GM11168 (cell line): Measurements from ENCODE around the gene KHSRP.
"Not testable (repeated sequence)": the region's sequence is repeated elsewhere in the genome, so short reads cannot be mapped to it uniquely, and the experiment has no call there.

ENCODE experiments used
- in situ Hi-C: fragments of 300-500 bp; cut with MboI; formaldehyde crosslinking; loops from one replicate; pipeline ENCODE4 v1.12.0; 2022; ENCODE audit warnings: low sequenced_read_pairs; ENCODE audit not compliant: unreplicated experiment

The KHSRP gene

DNA sequence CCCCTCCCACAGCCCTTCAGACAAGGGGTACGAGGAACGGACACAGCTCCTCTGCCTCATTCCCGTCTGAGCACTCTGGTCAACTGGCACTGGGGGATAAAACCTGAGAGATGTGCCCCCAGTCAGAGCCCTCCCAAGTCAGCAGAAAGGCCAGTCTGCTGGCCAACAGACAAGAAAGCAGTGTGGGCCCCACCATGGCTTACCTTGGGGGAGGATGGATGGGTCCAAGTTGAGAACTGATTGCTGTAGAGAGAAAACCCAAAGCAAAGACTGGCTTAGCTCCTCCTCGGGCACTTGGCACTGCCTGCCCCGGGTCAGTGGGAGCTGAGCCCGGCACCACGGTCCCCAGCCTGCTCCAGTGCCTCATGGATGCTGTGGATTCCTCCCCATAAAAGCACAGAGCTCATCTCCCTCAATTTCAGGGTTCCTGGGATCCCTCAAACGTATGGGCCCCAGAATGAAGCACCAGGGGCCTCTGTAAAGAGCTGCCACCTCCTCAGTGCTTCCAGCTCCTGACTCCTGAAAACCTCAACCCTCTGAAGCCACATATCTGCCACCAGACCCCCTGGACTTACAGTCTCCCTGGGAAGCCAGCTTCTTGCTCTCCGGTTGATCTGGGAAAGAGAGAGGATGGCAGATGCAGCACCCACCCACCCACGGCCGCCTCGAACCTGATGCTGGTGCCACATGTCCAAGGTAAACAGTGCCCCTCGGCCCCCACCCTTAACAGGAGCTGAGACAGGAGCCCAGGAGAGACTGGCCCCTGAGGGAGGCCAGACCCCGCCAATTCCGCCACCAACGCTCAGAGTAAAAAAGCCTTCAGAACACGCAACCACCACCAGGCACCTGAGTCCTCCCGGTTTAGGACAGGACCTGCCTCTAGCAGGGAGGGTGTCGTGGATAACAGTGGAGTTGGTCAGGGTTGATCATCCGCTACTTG is 3.3 kb downstream of the KHSRP start:
- in situ Hi-C loops = no loop called here

DNA sequence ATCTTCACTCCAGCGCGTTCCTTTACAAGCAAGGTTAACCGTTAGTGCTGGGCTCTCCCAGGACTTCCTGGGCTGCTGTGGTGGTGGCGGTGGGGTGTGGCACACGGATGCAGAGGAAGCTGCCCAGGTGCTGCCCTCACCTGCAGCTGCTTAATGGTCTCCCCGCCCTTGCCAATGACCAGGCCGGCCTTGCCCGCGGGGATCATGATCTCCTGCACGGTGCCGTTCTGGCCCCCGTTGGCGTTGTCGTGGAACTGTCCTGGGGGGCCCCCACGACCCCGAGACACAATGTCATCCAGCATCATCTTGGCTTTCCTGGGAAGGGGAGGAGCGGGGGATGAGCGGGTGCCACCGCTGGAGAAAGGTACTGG is 6.1 kb downstream of the KHSRP start:
- in situ Hi-C loops = no loop called here

DNA sequence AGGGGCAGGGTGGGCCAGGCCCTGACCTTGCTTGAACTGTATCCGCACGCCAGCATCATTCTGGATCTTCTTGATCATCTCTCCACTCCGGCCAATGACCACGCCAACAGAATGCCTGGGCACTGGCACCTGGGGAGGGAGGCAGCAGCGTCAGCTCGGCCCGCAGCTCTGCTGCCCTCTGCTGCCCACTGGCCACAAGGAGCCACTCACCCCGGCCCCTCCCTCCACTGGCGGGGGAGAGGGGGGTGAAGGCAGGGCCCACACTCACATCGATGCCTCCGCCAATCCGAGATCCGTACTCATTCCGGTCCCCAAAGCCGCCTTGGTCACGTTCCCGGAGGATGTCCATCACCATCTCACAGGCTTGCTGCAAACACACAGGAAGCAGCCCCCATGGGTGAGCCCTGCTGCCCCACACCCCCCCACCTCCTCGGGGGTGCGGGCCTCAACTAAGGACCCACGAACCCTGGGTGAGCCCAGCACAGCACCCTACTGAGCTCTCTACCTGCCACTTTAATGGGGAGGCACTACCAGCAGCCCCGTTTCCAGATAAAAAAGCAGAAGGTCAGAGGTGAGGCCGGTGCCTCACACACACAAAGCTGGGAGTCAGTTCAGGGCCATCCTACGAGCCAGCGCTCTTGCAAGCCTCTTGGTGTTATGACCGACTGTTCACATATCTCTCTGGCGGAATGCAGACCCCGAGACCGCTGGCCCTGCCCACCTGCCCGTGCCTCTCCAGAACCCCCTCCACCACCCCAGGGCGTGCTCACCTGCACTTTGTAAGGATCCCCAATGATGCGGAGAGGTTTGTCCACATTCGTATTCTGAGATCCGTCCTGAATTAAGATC is 6.7 kb downstream of the KHSRP start:
- in situ Hi-C loops = no loop called here

DNA sequence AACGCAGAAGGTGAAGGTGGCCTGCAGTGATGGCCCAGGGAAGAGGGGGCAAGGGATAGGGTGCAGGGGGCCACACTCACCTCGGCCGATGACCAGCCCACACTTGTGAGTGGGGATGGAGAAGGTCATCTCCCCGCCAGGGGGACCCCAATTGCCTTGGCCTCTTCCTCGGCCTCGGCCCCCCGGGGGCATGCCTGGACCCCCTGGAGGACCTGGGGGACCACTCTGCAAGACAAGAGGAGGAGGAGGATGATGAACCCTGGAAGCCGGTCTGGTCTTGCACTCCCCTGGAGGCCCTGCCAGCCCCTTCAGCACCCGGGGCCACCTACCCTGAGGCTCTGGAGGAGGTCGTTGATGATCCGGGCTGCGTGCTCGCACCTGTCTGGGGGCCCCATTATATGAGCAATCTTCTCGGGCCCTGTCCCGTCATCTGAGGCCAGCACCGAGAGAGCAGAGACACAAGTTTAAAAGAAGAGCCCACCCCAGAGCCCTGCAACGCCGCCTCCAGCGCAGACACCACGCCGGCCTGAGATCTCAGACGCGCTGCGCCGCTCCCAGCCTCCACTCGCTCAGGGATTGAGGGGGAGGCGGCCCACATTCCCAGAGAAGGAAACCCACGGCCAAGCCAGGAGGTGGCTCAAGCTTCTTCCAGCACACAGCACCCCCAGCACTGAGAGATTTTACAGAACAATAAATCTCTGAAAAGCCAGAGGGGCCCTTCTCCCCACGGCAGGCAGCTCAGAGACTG is 7.8 kb downstream of the KHSRP start:
- in situ Hi-C loops = no loop called here

DNA sequence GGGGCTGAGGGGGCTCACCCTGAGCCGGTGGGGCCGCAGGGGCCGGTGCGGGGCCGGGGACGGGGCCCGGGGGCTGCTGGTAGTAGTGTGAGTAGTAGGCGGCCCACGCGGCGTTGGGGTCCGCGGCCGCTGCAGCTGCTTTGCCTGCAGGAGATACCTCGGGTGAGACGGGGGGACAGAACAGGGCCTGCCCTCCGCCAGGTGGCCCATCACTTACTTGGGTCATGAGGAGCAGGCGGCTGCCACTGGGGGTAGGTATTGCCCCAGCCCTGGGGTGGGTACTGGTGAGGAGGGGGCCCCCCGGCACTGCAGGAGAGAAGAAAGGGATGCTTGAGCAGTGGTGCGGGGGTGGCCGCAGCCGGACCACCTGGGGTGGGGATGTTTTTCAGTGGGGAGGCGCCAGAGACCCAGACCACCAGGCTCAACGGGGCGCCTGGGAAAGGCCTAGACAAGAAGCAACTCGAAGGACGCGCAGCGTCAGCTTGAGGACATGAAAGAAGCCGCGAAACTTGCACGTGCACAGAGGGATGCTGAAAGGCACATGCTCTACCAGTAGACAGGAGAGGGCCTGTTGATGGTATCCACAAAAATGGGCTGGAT is 8.9 kb downstream of the KHSRP start:
- in situ Hi-C loops = no loop called here

DNA sequence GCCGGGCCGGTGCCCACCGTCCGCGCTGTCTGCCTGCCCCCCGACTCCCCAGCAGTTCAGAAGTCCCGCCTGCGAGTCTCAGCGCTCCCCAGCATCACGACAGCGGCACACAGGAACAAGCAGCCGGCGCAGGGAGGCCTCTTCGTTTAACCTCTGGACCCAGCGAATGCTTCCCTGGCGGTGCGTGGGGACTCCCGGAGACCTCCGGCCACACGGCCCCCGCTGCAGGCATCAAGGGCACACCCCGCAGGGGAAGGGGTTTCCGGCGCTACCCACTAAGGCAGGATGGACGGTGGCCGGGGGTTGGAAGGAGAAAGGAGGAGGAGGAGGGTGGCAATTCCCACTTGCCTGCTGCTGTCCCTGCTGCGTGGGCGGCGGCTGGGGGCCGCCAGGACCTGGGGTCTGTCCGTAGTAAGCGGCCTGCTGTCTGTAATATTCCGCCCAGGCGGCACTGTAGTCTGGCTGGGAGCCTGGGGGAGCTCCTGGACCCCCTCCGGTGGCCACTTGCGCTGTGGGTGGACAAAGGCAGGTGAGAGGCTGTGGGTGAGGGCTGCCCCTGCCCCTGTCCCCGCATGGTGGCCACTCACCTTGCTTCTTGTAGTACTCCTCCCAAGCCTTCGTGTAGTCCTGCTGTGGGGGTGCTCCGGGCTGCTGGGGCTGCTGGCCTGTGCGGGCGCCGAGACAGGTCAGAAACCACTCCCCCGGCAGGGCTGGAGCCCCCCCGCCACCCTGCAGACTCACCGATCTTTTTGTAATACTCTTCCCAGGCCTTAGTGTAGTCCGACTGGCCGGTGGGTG is 9.6 kb downstream of the KHSRP start:
- in situ Hi-C loops = no loop called here

DNA sequence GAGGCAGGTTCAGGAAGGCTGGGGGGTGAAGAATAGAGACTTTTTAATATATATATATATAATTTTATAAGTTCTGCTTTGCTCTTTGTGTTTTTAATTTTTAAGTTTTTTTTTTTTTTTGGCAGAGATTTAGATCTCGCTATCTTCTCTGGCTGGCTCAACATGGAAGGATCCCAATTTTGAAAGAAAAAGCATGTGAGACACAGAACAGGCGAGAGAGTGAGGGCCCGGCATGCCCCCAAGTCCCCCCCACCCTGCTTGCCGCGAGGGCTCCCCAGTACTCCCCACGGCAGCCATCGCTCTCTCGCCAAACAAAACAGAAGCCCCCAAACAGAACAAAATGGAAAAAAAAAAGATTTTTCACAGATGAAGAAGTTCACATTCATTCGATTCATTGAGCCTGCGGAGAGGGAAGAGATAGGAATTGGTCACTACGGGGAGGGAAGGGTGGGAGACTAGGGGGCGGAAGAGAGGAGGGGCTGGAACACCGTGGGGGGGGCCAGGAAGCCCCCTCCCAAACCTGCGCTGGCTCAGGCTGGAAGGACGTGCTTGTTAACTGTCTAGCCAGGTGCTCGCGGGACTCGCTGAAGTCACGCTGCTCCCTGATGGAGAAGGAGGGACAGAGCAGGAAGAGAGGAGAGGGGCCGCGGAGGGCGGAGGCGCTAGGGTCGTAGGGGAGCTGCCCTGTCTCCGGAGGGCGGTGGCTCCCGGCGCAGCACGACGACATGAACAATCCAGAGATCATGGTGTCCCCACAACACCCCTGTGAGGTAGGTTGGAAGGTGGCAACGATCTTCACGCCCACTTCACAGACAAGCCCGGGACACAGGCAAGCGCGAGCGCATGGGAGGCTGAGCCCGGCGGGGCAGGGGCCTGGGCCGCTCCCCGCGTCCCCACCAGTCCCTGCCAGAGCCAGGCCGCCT is 10.6 kb downstream of the KHSRP start:
- in situ Hi-C loops = no loop called here

DNA sequence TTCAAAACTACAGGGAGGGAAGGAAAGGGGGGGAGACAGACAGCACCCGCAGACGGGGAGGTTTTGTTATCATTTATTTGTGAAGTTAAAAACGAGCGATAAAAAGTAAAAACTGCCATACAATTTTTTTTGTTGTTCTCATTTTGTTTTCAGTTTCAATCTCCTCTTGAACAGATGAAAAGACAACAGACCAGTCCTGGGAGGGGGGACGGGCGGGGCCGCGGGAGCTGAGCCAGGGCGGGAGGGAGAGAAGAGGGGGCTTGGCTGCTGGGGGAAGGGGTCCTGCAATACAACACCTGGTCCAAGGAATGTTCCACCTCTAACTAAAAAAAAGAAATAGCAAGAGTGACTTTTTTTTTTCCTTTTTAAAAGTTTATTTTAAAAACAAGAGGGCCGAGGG is 11.3 kb downstream of the KHSRP start:
- in situ Hi-C loops = no loop called here

DNA sequence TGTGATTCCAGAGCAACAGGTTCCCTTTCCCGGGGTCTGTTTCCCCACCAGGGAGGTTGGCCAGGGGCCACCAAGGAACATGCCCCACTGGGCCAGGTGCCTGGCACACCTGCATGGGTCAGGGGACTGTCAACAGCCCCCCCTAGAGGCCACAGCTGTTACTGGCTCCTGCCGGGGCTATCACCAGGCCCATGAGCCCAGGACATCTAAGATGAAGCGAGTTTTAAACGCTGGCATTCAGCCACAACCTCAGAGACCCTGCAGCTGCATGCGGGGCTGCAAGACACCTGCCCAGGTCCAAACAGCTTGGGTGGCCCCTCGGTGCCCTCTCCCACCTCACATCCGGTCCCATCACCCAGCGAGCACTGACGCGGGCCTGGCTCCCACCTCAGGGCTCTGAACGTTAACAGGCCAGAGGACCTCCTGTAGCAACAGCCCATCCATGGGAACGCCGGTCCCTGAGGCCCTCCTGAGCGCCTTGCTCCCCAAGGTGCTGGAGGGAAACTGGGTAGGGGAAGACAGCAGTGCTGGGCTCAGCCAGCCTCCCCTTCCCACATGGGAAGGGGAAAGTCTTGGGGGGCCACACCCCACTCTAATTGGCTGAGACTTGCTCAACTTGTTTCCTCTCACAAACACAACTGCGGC is 12.0 kb downstream of the KHSRP start:
- in situ Hi-C loops = no loop called here

DNA sequence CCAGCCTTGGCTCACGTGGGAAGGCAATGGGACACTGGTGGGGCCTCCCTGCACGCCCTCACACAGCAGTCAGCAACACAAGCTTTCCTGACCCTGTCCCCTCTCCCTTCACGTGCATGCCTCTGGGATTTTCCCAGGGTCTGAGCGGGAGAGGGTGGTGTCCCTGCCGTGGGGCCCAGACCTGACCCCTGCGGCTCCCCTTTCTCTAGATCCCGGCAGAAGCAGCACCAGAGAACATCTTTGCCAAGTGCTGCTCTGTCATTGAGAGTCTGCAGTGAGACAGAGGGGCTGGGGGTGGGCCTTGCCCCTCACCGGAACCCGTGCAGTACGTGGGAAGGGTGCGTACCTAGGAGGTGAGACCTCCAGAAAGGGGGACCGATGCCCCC is 12.6 kb downstream of the KHSRP start:
- in situ Hi-C loops = no loop called here

DNA sequence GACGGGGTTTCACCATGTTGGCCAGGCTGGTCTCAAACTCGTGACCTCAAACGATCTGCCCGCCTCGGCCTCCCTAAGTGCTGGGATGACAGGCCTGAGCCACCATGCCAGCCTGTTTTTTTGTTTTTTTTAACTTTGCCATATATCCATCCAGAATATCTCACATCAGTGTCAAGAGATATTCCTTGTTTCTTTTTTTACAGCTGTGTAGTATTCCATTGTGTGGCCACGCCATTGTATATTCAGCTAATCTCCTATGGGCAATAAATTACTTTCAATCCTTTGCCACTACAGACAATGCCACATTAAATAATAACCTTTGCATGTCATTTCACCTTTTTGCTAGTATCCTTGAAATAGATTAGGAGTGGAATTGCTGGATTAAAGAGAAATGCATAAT is 15.3 kb downstream of the KHSRP start:
- in situ Hi-C loops = no loop called here

DNA sequence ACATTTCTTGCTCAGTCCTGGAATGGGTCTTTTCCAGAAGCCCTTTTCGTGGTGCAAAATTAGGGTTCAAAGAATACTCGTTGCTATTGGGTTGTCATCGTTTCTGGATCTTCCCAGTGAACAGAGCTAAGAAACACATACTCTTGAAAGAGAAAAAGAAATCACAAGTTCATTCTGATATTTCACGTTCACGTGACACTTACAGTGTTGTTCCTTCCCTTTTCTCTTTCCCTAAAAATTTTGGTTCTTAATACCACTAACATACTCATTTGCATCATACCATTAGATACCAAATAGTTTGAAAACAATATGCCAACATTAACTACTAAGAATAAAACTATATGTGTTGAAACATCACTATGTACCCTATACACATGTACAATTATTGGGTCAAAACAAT is 18.2 kb downstream of the KHSRP start:
- in situ Hi-C loops = no loop called here

DNA sequence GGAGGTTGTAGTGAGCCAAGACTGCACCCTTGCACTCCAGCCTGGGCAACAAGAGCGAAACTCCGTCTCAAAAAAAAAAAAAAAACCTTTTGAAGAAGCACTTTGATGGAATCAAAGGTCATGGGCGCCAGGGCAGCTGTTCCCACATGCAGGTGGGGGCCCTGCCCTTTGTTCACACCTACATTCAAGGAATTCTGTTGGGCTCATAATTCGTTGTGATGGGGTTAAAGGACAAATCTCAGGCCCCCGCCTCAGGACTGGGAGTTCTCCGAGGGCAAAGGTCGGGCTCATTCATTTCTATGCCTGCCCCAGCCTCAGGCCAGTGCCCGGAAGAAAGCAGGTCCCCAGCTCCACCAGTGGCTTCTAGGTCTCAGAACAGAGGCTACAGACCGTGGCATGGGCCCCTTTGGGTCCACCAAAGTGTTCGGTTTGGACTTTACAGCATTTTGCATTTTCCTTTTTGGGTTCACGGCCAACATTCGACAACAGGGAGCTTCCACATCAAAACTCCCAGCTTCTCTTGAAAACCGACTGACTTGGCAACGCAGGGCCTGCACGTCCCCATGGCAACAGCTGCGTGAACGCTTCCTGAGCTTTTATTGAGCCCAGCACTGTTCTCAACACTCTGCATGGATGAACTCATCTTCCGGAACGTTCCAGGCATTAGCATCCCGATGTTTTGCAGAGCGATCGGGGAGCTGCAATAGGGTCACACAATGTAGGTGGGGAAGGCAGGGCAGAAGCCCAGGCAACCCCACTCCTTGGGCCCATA is 21.6 kb downstream of the KHSRP start:
- in situ Hi-C loops = no loop called here

DNA sequence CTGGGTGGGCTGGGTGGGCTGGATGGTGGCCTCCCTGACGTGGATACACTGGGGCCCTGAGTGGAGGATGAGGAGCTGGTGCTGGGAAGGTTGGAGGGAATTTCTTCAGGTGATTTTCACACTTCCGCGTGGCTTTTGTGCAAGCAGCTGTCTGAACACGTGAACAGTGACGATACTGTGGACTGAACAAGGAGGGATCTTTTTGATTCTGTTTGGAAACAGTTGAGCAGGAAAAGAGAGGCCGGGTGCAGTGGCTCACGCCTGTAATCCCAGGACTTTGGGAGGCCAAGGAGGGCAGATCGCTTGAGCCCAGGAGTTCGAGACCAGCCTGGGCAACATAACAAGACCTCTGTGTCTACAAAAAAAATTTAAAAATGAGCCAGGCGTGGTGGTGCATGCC is 22.6 kb downstream of the KHSRP start:
- in situ Hi-C loops = no loop called here

DNA sequence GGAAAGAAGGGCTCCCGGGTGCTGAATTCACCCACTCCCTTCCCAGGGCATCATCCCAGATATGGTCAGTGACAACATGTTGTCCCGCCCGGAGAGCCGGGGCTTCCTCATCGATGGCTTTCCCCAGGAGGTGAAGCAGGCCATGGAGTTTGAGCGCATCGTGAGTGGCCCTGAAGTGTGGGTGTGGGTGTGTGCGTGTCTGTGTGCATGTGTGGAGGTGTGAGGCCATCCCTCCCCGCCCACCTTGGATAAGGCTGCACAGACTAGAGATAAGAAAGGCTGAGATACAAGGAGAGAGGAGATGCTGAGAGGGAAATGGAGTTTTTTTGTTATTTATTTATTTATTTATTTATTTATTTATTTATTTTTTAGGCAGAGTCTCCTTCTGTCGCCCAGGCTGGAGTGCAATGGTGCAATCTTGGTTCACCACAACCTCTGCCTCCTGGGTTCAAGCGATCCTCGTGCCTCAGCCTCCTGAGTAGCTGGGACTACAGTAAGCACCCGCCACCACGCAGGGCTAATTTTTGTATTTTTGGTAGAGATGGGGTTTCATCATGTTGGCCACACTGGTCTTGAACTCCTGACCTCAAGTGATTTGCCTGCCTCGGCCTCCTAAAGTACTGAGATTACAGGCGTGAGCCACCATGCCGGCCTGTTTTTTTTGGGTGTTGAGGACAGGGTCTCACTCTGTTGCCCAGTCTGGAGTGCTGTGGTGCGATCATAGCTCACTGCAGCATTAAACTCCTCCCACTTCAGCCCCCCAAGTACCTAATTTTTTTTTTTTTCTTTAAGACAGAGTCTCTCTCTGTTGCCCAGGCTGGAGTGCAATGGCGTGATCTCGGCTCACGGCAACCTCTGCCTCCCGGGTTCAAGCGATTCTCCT is 24.3 kb downstream of the KHSRP start:
- in situ Hi-C loops = not testable (repeated sequence)

DNA sequence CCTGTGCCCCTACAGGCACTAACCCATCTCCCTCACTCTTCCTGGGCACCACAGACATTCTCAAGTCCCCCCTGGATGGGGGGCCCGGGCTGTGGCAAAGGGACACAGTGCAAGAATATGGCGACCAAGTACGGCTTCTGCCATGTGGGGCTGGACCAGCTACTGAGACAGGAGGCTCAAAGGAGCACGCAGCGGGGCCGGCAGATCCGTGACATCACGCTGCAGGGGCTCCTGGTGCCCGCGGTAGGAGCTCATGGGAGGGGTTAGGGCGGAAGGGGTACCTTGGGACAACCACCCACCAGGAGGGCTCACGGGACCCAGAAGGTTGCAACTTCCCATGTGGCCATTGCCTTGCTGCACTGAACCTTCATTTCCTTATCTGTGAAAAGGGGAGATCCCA is 28.3 kb downstream of the KHSRP start:
- in situ Hi-C loops = no loop called here
